Right cardiac atrium (tissue), 5 donors: ENCODE measurements around the gene CHST9. TPM values are rescaled to one million over a fixed set of nuclear protein-coding genes. Genes with fewer than 3 reads are reported as not detected.
A peak's percentile ranks its signal among the peaks of the same experiment; 100 is the strongest.

Experiments
- ATAC-seq, 2 donors: fragments of 200-7000 bp; cut with Tn5 transposase; one replicate each; pipeline versions ENCODE4 v1.8.0 to v1.9.1; 2020; ENCODE audit warnings: moderate library complexity in 2 of 2, mild to moderate bottlenecking in 1 of 2
- DNase-seq, 3 donors: peaks; one replicate each; pipeline ENCODE4 v3.0.0-alpha.2; 2020
- H3K27ac ChIP-seq: one replicate; pipeline ENCODE4 v1.5.1; 2013; ENCODE audit warnings: mild to moderate bottlenecking, low read length, control low read depth, moderate library complexity
- H3K27me3 ChIP-seq: one replicate; pipeline ENCODE4 v1.6.1; 2013; ENCODE audit not compliant: control insufficient read depth, insufficient read depth
- H3K4me1 ChIP-seq: one replicate; pipeline ENCODE4 v1.6.1; 2013; ENCODE audit warnings: low read length; ENCODE audit not compliant: control insufficient read depth, insufficient read depth
- H3K4me3 ChIP-seq: one replicate; pipeline ENCODE4 v1.5.1; 2013; ENCODE audit warnings: low read length, control low read depth
- H3K9me3 ChIP-seq: one replicate; pipeline ENCODE4 v1.6.1; 2013; ENCODE audit warnings: low read length; ENCODE audit not compliant: control insufficient read depth
- WGBS: extraction: QIAGEN DNeasy Blood & Tissue Kit; methylation state at CpG from one replicate; pipeline ENCODE4 v1.1.7; 2013; 5-methylcytosine and 5-hydroxymethylcytosine counted together
- intact Hi-C, 4 donors: fragments of 100-400 bp; cut with DNase I; formaldehyde crosslinking; loops; one replicate each; pipeline versions ENCODE4 v1.11.0 to v1.14.0; 2022 to 2023
- polyA plus RNA-seq: library from polyadenylated mRNA; stranded (reverse); fragments of 200-250 nt; gene quantifications from one replicate; pipeline ENCODE4 v1.2.3, GENCODE V29; 2013
- total RNA-seq, 4 donors: library from RNA; stranded (reverse); fragmentation: NEBNext Ultra II Directional; extraction: Animal tissue kit (Norgen Biotek cat#: 25700); gene quantifications; one replicate each; pipeline ENCODE4 v1.2.1, GENCODE V29; 2021
- donor health status: healthy with polysubstance abuse.
- donor health status: DM: no; HTN: yes; CAD: no.
- donor health status: DM: no; HTN: no; CAD: no.
- donor health status: DM: no; HTN: yes; CAD: no; lungs with severe emphysema.
- donor health status: DM: yes; HTN: yes; CAD: no.

The CHST9 gene
- total and polyA plus RNA-seq, 5 donors = 0.21 to 1.3 (median 0.57) TPM

- no peak for ATAC-seq
- H3K9me3 ChIP-seq = no peaks in the 10 kb centered on the region
- intact Hi-C loops = no loop called here
- DNase-seq = no peak
- no peak overlapping the region for H3K4me3 ChIP-seq
- H3K27me3 ChIP-seq = no peaks in the 10 kb centered on the region
- no peak overlapping the region for H3K27ac ChIP-seq
- H3K4me1 ChIP-seq = no peaks in the 10 kb centered on the region
- WGBS = 83% methylated on average over 7 of the region's 7 CpGs
Observed at GRCh38 chr18:27130065-27130630, 55.0 kb downstream of the CHST9 start.

- WGBS = 43% methylated on average over 1 of the region's 1 CpG
- Histone ChIP-seq H3K4me1 (no peaks in the 10 kb centered on the region), H3K27ac (no peak overlapping the region), H3K4me3 (no peak overlapping the region), H3K9me3 (no peaks in the 10 kb centered on the region), H3K27me3 (no peaks in the 10 kb centered on the region)
- no peak for DNase-seq
- ATAC-seq = no peak
- intact Hi-C loops = no loop called here
Observed at GRCh38 chr18:27124196-27124595, 60.9 kb downstream of the CHST9 start.

- intact Hi-C loops = no loop called here
- Histone ChIP-seq H3K27me3 (no peaks in the 10 kb centered on the region), H3K27ac (no peak overlapping the region), H3K4me1 (no peaks in the 10 kb centered on the region), H3K9me3 (no peaks in the 10 kb centered on the region), H3K4me3 (no peak overlapping the region)
- 71% methylated on average over 1 of the region's 1 CpG for WGBS
- ATAC-seq (no peak), DNase-seq (no peak)
Observed at GRCh38 chr18:27121108-27121507, 64.0 kb downstream of the CHST9 start.

GRCh38 chr18:27120246-27120645 is 64.9 kb downstream of the CHST9 start:
- Histone ChIP-seq H3K4me3 (no peak overlapping the region), H3K27me3 (no peaks in the 10 kb centered on the region), H3K4me1 (no peaks in the 10 kb centered on the region), H3K27ac (no peak overlapping the region), H3K9me3 (no peaks in the 10 kb centered on the region)
- intact Hi-C loops = no loop called here
- ATAC-seq = no peak
- DNase-seq = no peak
- WGBS = 72% methylated on average over 3 of the region's 3 CpGs

GRCh38 chr18:27118973-27119372 is 66.1 kb downstream of the CHST9 start:
- Histone ChIP-seq H3K27ac (no peak overlapping the region), H3K27me3 (no peaks in the 10 kb centered on the region), H3K9me3 (no peaks in the 10 kb centered on the region), H3K4me3 (no peak overlapping the region), H3K4me1 (no peaks in the 10 kb centered on the region)
- 74% methylated on average over 3 of the region's 3 CpGs for WGBS
- no peak for ATAC-seq
- no peak for DNase-seq
- intact Hi-C loops = no loop called here

GRCh38 chr18:27114842-27115241 is 70.3 kb downstream of the CHST9 start:
- 44% methylated on average over 3 of the region's 3 CpGs for WGBS
- Histone ChIP-seq H3K27ac (no peak overlapping the region), H3K27me3 (no peaks in the 10 kb centered on the region), H3K4me3 (no peak overlapping the region), H3K9me3 (no peaks in the 10 kb centered on the region), H3K4me1 (no peaks in the 10 kb centered on the region)
- no peak for ATAC-seq
- no peak for DNase-seq
- intact Hi-C loops = no loop called here

- H3K4me1 ChIP-seq = no peaks in the 10 kb centered on the region
- intact Hi-C loops = no loop called here
- no peaks in the 10 kb centered on the region for H3K9me3 ChIP-seq
- no peak overlapping the region for H3K27ac ChIP-seq
- ATAC-seq (no peak), DNase-seq (no peak)
- no peak overlapping the region for H3K4me3 ChIP-seq
- no peaks in the 10 kb centered on the region for H3K27me3 ChIP-seq
Observed at GRCh38 chr18:27113358-27113757, 71.8 kb downstream of the CHST9 start.

- DNase-seq (no peak), ATAC-seq (no peak)
- Histone ChIP-seq H3K27ac (no peak overlapping the region), H3K27me3 (no peaks in the 10 kb centered on the region), H3K4me1 (no peaks in the 10 kb centered on the region), H3K4me3 (no peak overlapping the region), H3K9me3 (no peaks in the 10 kb centered on the region)
- 92% methylated on average over 1 of the region's 1 CpG for WGBS
- intact Hi-C loops = no loop called here
Observed at GRCh38 chr18:27110319-27110718, 74.8 kb downstream of the CHST9 start.

- 58% methylated on average over 10 of the region's 10 CpGs for WGBS
- Histone ChIP-seq H3K27ac (no peak overlapping the region), H3K4me1 (no peaks in the 10 kb centered on the region), H3K4me3 (no peak overlapping the region), H3K27me3 (no peaks in the 10 kb centered on the region), H3K9me3 (no peaks in the 10 kb centered on the region)
- DNase-seq = peak in 1 of 3 donors; percentile 53
- peak; percentile 55 to 67 for ATAC-seq
- intact Hi-C loops = no loop called here
Observed at GRCh38 chr18:27109451-27109850, 75.7 kb downstream of the CHST9 start.

- DNase-seq = no peak
- Histone ChIP-seq H3K4me1 (no peaks in the 10 kb centered on the region), H3K4me3 (no peak overlapping the region), H3K27ac (no peak overlapping the region), H3K9me3 (no peaks in the 10 kb centered on the region), H3K27me3 (no peaks in the 10 kb centered on the region)
- 72% methylated on average over 2 of the region's 2 CpGs for WGBS
- ATAC-seq = no peak
- intact Hi-C loops = no loop called here
Observed at GRCh38 chr18:27108842-27109241, 76.3 kb downstream of the CHST9 start.

GRCh38 chr18:27104743-27105142 is 80.4 kb downstream of the CHST9 start:
- DNase-seq (no peak), ATAC-seq (no peak)
- no peak overlapping the region for H3K27ac ChIP-seq
- intact Hi-C loops = no loop called here
- no peaks in the 10 kb centered on the region for H3K4me1 ChIP-seq
- H3K27me3 ChIP-seq = no peaks in the 10 kb centered on the region
- no peaks in the 10 kb centered on the region for H3K9me3 ChIP-seq
- no peak overlapping the region for H3K4me3 ChIP-seq
- 72% methylated on average over 3 of the region's 3 CpGs for WGBS

- intact Hi-C loops = no loop called here
- no peak overlapping the region for H3K27ac ChIP-seq
- 88% methylated on average over 1 of the region's 1 CpG for WGBS
- no peaks in the 10 kb centered on the region for H3K27me3 ChIP-seq
- no peaks in the 10 kb centered on the region for H3K4me1 ChIP-seq
- DNase-seq = no peak
- H3K9me3 ChIP-seq = no peaks in the 10 kb centered on the region
- ATAC-seq = no peak
- no peak overlapping the region for H3K4me3 ChIP-seq
Observed at GRCh38 chr18:27094621-27095020, 90.5 kb downstream of the CHST9 start.
